ENCODE data around the gene JPH3.
A peak's percentile ranks its signal among the peaks of the same experiment; 100 is the strongest.

The JPH3 gene

GRCh38 chr16:87685766-87686165, 83.5 kb downstream of the JPH3 start:
- DNase-seq (ENCODE audit: low read depth, low spot score): no peak
- no peak overlapping the region for H3K4me3 ChIP-seq (ENCODE audit: low read length)

DNA sequence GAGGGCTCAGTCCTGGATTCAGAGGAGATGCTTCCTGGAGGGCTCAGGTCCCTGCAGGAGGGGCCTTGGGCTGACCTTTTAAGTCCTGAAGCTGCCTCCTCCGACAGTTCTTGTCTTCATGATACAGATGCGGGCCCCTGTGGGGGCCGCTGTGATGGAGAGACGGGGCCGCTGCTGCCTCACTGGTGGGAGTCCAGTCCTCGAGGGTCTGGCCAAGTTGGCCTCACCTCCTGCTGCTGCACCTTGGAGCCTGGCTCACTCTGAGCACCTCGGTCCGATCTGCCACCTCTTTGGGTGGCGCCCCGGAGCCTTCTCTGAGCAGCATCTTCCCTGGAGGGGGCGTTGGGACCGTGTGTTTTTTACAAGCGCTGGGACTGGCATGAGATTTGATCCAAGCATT, 84.4 kb downstream of the JPH3 start:
- DNase-seq (ENCODE audit: low read depth, low spot score): no peak
- H3K4me3 ChIP-seq (ENCODE audit: low read length): no peak overlapping the region

DNA sequence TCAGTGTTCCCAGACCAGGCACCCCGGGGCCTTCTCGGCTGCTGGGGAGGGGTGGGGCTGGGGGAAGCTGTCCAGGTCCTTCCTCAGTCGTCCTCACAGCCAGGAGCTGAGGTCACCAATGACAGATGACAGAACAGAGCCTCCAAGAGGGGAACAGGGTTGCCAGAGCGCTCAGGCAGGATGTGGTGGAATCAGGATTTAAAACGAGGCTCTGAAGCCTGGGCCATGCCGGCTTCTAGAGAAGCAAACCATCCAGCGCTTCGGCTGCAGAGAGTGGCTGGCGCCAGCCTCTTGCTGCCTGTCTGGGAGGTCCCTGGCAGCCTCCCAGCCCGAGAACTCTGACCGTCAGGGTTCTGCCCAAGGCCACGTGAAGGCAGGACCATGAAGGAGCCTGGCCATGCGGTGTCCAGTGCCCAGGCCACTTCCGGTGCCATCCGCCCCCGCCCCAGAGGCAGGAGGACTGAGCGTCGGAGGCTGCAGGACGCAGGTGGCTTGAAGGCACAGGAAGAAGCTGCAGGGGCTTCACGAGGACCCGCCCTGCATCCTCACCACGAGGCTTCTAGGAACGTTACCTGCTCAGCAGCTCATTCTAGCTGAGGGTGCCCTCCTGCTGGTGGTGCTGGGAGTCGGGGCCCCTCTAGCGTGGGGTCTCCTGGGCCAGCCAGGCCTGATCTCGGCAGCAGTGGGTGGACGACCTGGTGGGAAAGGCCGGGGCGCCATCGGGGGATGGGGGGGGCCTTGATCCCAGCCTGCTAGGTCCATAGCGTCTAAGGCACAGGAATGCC, 85.0 kb downstream of the JPH3 start:
- no peak overlapping the region for H3K4me3 ChIP-seq (ENCODE audit: low read length)
- peak; percentile 76 for DNase-seq (ENCODE audit: low read depth, low spot score)

GRCh38 chr16:87687998-87688529, 85.8 kb downstream of the JPH3 start:
- DNase-seq (ENCODE audit: low read depth, low spot score): no peak
- no peak overlapping the region for H3K4me3 ChIP-seq (ENCODE audit: low read length)

DNA sequence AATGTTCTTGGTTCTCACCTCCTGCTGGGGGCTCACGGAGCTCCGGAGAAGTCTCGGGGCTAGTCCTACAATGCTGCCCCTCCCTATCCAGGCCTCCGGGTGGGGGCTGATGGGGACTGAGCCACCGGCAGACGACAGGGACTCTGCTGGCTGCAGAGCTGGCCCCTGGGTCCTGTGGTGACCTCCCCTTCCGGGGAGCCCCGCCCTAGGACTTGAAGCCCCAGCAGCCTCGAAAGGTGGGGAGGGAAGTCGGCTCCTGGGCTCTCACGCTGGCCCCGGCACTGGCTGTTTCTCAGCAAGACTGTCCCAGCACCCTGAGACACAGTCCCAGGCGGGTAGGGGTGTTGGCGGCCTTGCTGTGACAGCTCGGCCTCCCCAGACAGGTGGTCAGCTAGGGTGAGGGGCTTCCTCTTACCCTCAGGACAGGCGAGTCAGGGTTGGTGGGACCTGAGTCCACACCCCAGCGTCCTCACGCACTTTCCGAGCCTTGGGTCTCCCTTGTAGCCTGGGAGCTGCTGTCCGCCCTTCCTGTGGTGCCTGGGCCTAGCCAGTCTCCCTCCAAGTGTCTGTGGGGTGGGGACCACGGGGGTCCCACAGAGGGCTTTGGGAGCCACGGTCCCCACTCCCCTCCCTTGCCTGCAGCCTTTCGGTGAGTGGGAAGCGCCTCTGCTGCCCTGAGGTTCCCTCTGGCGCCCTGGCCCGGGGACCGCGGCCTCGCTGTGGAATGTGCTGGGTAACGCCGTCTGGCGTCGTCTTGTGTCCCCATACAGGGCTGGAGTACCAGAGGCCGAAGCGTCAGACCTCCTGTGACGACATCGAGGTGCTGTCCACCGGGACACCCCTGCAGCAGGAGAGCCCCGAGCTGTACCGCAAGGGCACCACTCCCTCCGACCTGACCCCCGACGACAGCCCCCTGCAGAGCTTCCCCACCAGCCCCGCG, 86.8 kb downstream of the JPH3 start:
- no peak overlapping the region for H3K4me3 ChIP-seq (ENCODE audit: low read length)
- no peak for DNase-seq (ENCODE audit: low read depth, low spot score)

GRCh38 chr16:87689956-87690465, 87.7 kb downstream of the JPH3 start:
- H3K4me3 ChIP-seq (ENCODE audit: low read length): no peak overlapping the region
- DNase-seq (ENCODE audit: low read depth, low spot score): no peak

DNA sequence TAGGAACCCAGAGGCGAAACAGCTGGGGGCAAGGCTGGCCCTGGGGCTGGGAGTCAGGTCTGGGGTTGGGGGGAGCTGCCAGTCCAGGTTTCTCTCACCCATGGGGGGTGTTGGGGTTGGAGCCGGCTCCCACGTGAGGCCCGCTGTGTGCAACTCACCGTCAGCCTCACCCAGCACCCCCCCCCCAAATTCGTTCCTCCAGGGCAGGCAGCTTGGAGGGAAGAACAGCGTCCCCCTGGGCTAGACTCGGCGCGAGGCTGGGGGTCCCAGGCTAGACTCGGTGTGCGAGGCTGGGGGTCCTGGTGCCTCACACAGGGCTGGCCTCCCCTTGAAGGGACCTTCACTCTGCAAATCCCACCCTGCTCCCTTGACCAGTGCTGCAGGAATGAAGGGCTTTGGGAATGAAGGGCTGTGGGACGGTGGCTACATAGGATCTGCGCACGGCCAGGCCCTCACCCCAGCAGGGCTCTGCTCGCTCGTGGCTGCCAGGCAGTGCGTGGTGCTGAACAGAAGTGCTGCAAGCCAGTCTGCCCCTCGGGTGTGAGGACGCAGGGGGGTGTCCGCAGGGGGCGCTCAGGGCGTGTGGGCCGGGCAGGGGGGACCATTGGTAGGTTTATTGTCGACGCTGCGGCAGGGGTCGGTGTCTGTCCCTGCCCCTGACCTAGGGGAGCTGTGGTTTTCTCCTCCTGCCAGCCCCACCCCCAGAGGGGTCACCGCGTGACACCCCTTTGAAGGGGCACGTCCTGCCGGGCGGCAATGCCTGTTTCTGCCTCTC, 88.8 kb downstream of the JPH3 start:
- DNase-seq (ENCODE audit: low read depth, low spot score): no peak
- H3K4me3 ChIP-seq (ENCODE audit: low read length): no peak overlapping the region

GRCh38 chr16:87691686-87692079, 89.4 kb downstream of the JPH3 start:
- no peak overlapping the region for H3K4me3 ChIP-seq (ENCODE audit: low read length)
- DNase-seq (ENCODE audit: low read depth, low spot score): no peak

GRCh38 chr16:87692176-87692575, 89.9 kb downstream of the JPH3 start:
- no peak overlapping the region for H3K4me3 ChIP-seq (ENCODE audit: low read length)
- no peak for DNase-seq (ENCODE audit: low read depth, low spot score)

DNA sequence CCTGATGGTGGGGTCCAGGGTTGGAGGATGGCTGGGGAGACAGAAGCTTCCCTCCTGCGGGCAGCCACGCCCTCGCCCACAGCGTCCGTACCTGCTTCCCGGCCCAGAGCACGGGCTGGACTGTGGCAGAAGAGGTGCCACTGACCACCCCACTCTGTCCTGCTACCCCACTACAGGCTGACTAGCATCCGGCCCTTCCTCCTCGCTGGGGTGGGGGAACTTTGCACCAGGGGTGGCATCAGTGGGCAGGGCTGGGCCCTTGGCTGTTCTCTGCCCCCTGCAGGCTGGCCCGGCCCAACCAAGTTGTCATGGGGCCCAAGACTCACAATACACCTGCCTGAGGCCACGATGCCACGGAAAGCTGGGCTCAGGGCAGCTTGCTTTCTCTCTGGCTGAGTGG, 90.4 kb downstream of the JPH3 start:
- no peak for DNase-seq (ENCODE audit: low read depth, low spot score)
- no peak overlapping the region for H3K4me3 ChIP-seq (ENCODE audit: low read length)

GRCh38 chr16:87693827-87694226, 91.5 kb downstream of the JPH3 start:
- no peak for DNase-seq (ENCODE audit: low read depth, low spot score)

DNA sequence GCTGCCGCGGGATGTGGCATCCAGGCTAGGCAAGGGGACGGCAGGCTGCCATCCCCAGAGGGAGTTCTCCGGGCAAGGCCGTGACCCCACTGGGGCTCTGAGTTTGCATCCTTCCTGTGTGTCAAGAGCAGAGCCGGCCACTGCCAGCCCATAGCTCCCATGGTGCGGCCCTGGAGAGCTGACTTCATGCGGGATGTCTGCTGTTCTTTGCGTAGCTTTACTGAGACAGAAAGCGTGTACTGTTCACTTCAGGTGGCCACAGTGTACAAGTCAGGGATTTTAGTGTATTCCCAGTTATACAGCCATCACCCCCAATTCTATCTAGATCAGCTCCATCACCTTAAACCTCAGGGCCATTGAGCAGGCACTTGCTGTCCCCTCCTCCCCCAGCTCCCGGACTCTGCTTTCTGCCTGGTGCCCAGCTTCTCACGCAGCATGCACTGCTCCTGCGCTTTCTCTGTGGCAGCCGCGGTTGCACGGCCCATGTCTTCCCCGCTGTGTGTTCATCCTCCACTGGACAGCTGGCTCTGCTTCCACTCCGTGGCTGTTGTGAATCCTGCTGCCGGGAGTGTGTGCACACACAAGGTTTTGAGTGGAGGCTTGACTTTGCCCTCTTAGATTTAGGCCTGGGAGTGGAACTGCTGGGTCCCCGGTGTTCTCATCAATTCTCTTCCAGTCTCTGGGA, 92.3 kb downstream of the JPH3 start:
- DNase-seq (ENCODE audit: low read depth, low spot score): no peak
- no peak overlapping the region for H3K4me3 ChIP-seq (ENCODE audit: low read length)

More at GRCh38 chr16:87693827-87694226, 91.5 kb downstream of the JPH3 start:
- H3K4me3 ChIP-seq (ENCODE audit: low read length): no peak overlapping the region

DNA sequence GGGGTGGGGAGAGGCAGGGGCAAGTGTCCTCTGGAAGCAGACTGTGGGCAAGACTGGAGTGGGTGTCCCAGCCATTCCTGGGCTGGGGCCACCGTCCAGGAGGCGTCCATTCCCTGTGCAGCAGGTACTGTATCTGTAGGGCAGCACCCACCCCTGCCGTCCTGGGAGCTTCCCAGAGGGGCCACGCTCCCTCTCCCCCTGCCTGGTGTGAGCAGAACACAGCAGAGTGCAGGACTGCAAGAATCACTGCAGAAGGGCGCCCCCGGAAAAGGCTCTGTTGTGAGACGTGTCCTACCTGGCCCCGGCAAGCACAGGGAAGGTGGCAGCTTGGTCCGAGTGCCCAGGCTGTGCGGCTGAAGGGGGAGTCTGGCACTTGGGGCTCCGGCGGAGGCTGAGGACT, 93.2 kb downstream of the JPH3 start:
- no peak for DNase-seq (ENCODE audit: low read depth, low spot score)
- no peak overlapping the region for H3K4me3 ChIP-seq (ENCODE audit: low read length)

DNA sequence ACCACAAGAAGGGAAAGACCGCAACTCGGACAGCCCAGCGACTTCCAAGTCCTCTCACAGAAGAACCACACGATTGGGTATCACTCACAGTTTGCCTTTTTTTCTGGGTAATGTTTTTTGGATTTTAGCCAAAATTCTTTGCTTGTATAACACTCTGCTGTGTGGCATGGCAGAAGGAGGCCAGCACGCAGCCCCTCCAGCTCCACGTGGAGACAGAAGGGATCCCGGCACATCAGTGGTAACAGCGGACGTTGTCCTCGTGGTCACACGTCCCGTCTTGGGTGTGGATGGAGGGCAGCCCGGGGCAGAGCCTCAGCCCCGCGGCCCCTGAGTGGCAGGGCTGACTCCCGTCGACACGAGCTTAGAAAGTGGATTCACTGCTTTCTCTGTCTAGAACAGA, 94.4 kb downstream of the JPH3 start:
- no peak overlapping the region for H3K4me3 ChIP-seq (ENCODE audit: low read length)

GRCh38 chr16:87697256-87697655, 94.9 kb downstream of the JPH3 start:
- DNase-seq (ENCODE audit: low read depth, low spot score): no peak
- H3K4me3 ChIP-seq (ENCODE audit: low read length): no peak overlapping the region

More for the DNA sequence above, 94.4 kb downstream of the JPH3 start:
- no peak for DNase-seq (ENCODE audit: low read depth, low spot score)

- no peak for DNase-seq (ENCODE audit: low read depth, low spot score)
- no peak overlapping the region for H3K4me3 ChIP-seq (ENCODE audit: low read length)
Observed at GRCh38 chr16:87697792-87698191, 95.5 kb downstream of the JPH3 start.

DNA sequence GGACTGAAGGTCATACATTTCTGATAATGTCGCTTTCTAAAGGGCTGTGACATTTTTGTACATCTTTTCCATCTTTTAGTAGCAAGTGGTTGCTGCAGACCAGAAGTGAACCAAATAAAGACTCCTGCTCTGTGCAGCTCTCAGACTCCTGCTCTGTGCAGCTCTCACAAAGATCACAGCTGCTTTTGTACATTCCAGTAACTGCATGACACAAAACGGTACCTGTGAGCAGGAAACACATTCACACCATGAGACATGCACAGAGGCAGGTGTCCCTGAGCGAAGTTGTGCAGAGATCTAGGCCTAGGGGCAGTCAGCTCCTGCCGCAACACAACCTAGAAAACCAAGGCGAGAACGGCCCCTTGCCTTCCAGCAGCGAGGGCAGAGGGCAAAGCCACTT, 95.9 kb downstream of the JPH3 start:
- DNase-seq (ENCODE audit: low read depth, low spot score): no peak
- H3K4me3 ChIP-seq (ENCODE audit: low read length): no peak overlapping the region

GRCh38 chr16:87698676-87699199, 96.4 kb downstream of the JPH3 start:
- DNase-seq (ENCODE audit: low read depth, low spot score): no peak
- no peak overlapping the region for H3K4me3 ChIP-seq (ENCODE audit: low read length)

All from Jurkat, Clone E6-1 (cell line).